Measurements from ENCODE around the gene MUC4.

MUC4 gene

DNA sequence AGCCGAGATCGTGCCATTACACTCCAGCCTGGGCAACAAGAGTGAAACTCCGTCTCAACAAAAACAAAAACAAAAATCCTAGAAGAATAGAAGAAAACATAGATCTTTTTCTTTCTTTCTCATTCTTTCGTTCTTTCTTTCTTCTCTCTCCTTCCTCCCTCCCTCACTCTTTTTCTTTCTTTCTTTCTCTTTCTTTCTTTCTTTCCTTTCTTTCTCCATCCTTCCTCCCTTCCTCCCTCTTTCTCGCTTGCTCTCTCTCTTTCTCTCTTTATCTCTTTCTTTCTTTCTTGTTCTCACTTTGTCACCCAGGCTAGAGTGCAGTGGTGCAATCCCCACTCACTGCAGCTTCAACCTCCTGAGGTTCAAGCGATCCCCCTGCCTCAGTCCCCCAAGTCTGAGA lies 33.8 kb upstream of the MUC4 start:
- TF ChIP-seq, protein P1, sequence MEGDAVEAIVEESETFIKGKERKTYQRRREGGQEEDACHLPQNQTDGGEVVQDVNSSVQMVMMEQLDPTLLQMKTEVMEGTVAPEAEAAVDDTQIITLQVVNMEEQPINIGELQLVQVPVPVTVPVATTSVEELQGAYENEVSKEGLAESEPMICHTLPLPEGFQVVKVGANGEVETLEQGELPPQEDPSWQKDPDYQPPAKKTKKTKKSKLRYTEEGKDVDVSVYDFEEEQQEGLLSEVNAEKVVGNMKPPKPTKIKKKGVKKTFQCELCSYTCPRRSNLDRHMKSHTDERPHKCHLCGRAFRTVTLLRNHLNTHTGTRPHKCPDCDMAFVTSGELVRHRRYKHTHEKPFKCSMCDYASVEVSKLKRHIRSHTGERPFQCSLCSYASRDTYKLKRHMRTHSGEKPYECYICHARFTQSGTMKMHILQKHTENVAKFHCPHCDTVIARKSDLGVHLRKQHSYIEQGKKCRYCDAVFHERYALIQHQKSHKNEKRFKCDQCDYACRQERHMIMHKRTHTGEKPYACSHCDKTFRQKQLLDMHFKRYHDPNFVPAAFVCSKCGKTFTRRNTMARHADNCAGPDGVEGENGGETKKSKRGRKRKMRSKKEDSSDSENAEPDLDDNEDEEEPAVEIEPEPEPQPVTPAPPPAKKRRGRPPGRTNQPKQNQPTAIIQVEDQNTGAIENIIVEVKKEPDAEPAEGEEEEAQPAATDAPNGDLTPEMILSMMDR (IDR thresholded peaks at IDR 0.05; ENCODE audit: low read depth, low read length): no peak
- DNase-seq (ENCODE audit: low read depth, low spot score): no peak
- no peak overlapping the region for H3K4me3 ChIP-seq (ENCODE audit: low read depth, low read length)
- in situ Hi-C loops (cut with HindIII; ENCODE audit: low sequenced_read_pairs): no loop called here

DNA sequence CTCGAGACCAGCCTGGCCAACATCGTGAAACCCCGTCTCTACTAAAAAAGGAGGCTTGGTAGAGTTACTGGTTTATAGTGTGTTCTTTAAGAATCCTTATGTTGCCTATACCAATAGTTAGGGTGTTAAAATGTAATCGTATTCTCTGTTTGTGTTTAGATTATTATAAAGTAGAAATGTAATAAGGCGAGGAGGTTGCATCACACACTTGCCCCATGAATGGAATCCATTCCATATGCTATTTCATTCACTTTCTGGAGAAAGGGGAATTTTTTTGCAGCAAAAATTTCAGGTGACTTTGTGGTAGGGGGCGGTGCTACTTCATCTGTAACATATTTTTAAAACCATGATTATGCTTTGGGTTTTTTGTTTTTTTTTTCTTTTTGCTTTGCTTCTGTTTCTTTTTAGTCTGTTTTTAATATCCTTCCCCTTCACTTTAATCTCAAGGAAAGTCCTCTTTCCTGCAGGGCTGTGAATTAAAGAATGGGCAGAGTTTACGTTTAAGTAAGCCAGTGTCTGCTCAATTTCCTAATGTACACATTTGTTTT lies 33.0 kb upstream of the MUC4 start:
- DNase-seq (ENCODE audit: low read depth, low spot score): no peak
- in situ Hi-C loops (cut with HindIII; ENCODE audit: low sequenced_read_pairs): no loop called here
- TF ChIP-seq, protein P1 (IDR thresholded peaks at IDR 0.05; ENCODE audit: low read depth, low read length): no peak
- no peak overlapping the region for H3K4me3 ChIP-seq (ENCODE audit: low read depth, low read length)

DNA sequence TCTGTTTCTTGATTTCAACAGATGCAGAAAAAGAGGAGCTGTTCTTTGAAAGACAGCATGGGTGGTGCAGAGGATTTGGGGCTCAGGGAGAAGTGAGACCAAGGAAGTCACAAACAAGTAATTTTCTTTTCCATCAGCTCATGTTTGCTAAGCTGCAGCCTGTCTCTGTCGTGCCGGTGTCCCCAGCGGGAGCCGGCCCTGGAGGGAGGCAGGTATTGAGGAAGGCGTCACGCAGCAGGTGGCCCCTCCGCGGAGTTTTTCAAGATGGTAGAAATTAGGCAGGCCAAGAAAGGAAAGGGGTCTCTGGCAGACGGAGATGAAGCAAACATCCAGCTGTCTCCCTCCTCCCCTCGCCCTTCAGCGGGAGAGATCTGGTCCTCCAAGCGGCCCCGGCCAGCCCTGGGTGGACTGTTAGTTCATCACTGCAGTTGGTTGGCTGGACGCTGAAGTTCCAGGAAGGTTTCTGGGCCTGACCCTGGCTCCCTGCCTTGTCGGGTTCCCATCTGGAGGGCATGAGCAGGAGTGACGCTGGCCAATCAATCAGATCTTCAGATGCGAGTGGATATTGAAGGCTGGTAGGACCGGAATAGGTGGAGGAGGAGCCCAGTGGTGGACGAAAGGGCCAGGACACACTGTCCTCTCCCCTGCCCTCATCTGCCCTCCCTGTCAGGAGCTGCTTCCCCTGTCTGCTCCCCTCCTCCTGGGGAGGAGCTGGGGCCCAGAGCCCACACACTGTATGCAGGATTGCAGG lies 27.7 kb upstream of the MUC4 start:
- H3K4me3 ChIP-seq (ENCODE audit: low read depth, low read length): no peak overlapping the region
- in situ Hi-C loops (cut with HindIII; ENCODE audit: low sequenced_read_pairs): no loop called here
- TF ChIP-seq, protein P1 (IDR thresholded peaks at IDR 0.05; ENCODE audit: low read depth, low read length): no peak
- no peak for DNase-seq (ENCODE audit: low read depth, low spot score)

DNA sequence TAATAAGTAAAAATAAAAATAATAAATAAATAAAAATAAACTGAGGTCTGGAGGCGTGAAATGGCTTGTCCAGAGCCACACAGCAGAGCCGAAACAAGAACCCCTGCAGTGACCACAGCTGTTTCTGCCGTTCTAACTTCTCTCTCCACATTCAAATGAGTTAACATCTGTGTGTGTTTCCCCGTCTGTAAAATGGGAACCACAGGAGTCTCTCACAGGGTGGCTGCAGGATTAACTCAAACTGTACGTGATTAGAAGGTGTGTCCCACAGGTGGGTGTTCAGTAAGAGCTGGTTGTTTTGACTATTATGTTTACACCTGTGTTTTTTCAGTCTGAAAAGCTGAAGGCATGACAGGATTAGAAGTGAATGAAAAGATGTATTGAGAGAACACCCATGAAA lies 27.0 kb upstream of the MUC4 start:
- no peak overlapping the region for H3K4me3 ChIP-seq (ENCODE audit: low read depth, low read length)
- TF ChIP-seq, protein P1 (IDR thresholded peaks at IDR 0.05; ENCODE audit: low read depth, low read length): no peak
- in situ Hi-C loops (cut with HindIII; ENCODE audit: low sequenced_read_pairs): no loop called here
- no peak for DNase-seq (ENCODE audit: low read depth, low spot score)

DNA sequence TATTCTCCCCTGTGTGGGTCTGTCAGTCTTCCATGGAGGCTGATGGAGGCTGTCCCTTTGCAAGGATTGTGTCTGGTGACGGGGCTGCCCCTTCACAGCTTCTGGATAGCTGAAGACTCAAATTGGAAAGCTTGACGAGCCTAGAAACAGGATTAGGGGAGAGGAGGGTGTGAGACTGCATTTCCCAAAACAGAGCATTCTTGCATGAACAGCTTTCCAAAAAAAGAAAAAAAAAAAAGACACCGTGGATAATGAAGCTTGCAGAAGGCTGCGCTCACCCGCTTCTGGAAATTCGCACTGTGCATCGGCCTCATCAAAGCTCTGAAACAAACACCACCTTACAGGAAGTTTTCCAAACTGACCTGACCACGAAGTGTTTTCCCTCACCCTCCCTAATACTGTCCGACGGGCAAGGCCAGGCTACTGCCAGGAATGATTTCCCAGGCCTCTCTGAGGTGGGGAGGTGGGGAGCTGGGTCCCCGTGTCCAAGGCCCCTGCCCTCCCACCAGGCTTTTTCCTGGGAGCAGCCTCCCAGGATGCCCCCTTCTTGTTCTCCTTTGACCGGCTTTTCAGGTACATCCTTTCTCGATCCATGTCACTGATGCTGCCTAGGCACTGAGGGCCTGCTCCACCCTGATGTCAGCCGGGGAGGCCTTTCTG lies 24.9 kb upstream of the MUC4 start:
- DNase-seq (ENCODE audit: low read depth, low spot score): no peak
- in situ Hi-C loops (cut with HindIII; ENCODE audit: low sequenced_read_pairs): no loop called here
- no peak overlapping the region for H3K4me3 ChIP-seq (ENCODE audit: low read depth, low read length)
- TF ChIP-seq, protein P1 (IDR thresholded peaks at IDR 0.05; ENCODE audit: low read depth, low read length): no peak

DNA sequence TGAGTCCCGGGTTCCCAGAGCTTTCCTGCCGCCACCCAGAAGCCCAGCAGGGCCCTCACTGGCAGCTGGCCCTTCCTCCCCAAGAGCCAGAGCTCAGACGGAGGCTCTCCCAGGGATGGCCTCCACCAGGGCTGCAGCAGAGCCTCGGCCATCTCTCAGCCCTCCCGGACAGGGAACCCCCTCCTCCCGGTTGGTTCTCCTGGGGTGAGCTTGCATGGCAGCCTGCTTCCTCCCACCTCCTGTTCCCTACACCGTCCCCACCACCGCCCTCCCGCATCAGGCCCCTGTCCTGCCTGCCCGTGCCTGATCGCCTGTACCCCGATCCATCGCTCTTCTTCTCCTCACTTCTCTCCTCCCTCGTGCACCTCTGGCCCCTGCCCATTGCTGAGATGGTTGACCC lies 24.1 kb upstream of the MUC4 start:
- no peak overlapping the region for H3K4me3 ChIP-seq (ENCODE audit: low read depth, low read length)
- in situ Hi-C loops (cut with HindIII; ENCODE audit: low sequenced_read_pairs): no loop called here
- no peak for DNase-seq (ENCODE audit: low read depth, low spot score)
- TF ChIP-seq, protein P1 (IDR thresholded peaks at IDR 0.05; ENCODE audit: low read depth, low read length): no peak

All from astrocyte of the spinal cord (primary cell).